ENCODE measurements around the gene PLEKHB2. TPM values are rescaled to one million over a fixed set of nuclear protein-coding genes. Genes with fewer than 3 reads are reported as not detected.
"Not testable (repeated sequence)": the region's sequence is repeated elsewhere in the genome, so short reads cannot be mapped to it uniquely, and the experiment has no call there.

PLEKHB2 gene
- polyA plus RNA-seq, 3 donors: 53.9 to 172 (median 146) TPM

DNA sequence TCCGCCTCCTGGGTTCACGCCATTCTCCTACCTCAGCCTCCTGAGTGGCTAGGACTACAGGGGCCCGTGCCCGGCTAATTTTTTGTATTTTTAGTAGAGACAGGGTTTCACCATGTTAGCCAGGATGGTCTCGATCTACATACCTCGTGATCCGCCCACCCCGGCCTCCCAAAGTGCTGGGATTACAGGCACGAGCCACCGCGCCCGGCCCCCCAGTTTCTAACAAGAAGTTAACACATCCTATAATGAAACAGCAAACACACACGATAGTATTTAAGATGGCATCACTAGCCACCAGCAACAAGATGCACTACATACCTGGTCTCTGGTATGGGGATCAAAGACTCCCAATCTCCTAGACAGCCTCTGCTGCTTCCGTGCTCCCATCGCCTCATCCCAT is 29.6 kb upstream of the PLEKHB2 start:
- H3K9me3 ChIP-seq (replicated peaks in 1 of 2; ENCODE audit: control insufficient read depth in 1 of 2, insufficient read depth in 1 of 2, low read length in 2 of 2); H3K9me3 Mint-ChIP-seq; H3K27me3 ChIP-seq (ENCODE audit: control insufficient read depth in 2 of 2, insufficient read depth in 2 of 2, low read length in 2 of 2); H2AFZ ChIP-seq (ENCODE audit: insufficient read depth, low read depth, low read length, poor library complexity, severe bottlenecking); H3K4me3 Mint-ChIP-seq; H3K4me3 ChIP-seq (replicated peaks in 1 of 3; ENCODE audit: low read depth in 2 of 3, low read length in 3 of 3); H3K4me1 Mint-ChIP-seq; H3K4me1 ChIP-seq (ENCODE audit: control insufficient read depth in 1 of 2, insufficient read depth in 2 of 2, low read length in 2 of 2); intact Hi-C loops (cut with micrococcal nuclease); DNase-seq; H3K4me2 ChIP-seq (replicated peaks; ENCODE audit: extremely low read depth, low read length, poor library complexity, severe bottlenecking); H3K27me3 Mint-ChIP-seq (ENCODE audit: low read depth in 3 of 3); H3K27ac ChIP-seq (ENCODE audit: low read depth in 1 of 2, low read length in 2 of 2); H3K9ac ChIP-seq (ENCODE audit: insufficient read depth, low read length, poor library complexity, severe bottlenecking): not testable (repeated sequence)
- Mint-ChIP-seq H3K36me3 (peaks cover 83 to 98% of the 10 kb centered on the region in 2 donors), H3K27ac (peak overlapping the region in 2 of 7 donors; percentile 33 to 48)
- Histone ChIP-seq H3K79me2 (ENCODE audit: insufficient read depth, low read length) (peaks cover 88% of the 10 kb centered on the region), H3K36me3 (replicated peaks in 1 of 2; ENCODE audit: control insufficient read depth in 1 of 2, insufficient read depth in 2 of 2, low read length in 2 of 2) (peaks cover 85 to 98% of the 10 kb centered on the region in 2 donors), H4K20me1 (ENCODE audit: insufficient read depth, low read length) (peaks cover 96% of the 10 kb centered on the region)
- WGBS (ENCODE audit: insufficient coverage): over 99% methylated on average over 12 of the region's 15 CpGs

DNA sequence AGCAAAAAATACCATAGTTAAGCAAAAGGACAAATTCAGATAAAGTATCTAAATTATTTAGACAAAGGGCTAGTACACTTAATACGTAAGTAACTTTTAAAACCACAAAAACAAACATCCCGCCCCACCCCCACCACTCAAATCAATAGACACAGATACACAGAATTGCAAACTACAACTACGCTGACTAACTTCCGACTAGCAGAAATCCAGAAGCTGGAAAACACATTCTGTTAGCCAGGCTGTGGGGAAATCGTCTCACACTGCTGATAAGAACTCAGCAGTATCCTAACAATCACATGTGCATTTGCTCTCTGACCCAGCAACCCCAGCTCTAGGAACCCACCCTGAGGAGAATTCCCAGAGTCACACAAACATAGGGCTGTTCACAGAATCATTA is 28.4 kb upstream of the PLEKHB2 start:
- no peak overlapping the region for H3K4me3 Mint-ChIP-seq
- no peaks in the 10 kb centered on the region for H3K4me1 Mint-ChIP-seq

More for the DNA sequence above, 28.4 kb upstream of the PLEKHB2 start:
- peak overlapping the region in 1 of 7 donors; percentile 36 for H3K27ac Mint-ChIP-seq
- TF ChIP-seq, protein P1, sequence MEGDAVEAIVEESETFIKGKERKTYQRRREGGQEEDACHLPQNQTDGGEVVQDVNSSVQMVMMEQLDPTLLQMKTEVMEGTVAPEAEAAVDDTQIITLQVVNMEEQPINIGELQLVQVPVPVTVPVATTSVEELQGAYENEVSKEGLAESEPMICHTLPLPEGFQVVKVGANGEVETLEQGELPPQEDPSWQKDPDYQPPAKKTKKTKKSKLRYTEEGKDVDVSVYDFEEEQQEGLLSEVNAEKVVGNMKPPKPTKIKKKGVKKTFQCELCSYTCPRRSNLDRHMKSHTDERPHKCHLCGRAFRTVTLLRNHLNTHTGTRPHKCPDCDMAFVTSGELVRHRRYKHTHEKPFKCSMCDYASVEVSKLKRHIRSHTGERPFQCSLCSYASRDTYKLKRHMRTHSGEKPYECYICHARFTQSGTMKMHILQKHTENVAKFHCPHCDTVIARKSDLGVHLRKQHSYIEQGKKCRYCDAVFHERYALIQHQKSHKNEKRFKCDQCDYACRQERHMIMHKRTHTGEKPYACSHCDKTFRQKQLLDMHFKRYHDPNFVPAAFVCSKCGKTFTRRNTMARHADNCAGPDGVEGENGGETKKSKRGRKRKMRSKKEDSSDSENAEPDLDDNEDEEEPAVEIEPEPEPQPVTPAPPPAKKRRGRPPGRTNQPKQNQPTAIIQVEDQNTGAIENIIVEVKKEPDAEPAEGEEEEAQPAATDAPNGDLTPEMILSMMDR (IDR thresholded peaks at IDR 0.05): no peak
- H2AFZ ChIP-seq (ENCODE audit: insufficient read depth, low read depth, low read length, poor library complexity, severe bottlenecking): no peak overlapping the region
- H3K9ac ChIP-seq (ENCODE audit: insufficient read depth, low read length, poor library complexity, severe bottlenecking): no peak overlapping the region
- H3K36me3 ChIP-seq (replicated peaks in 1 of 2; ENCODE audit: control insufficient read depth in 1 of 2, insufficient read depth in 2 of 2, low read length in 2 of 2): peaks cover 83 to 98% of the 10 kb centered on the region in 2 donors
- H3K9me3 Mint-ChIP-seq: peaks cover 0 to 2% (median 0%) of the 10 kb centered on the region in 7 donors
- H3K9me3 ChIP-seq (replicated peaks in 1 of 2; ENCODE audit: control insufficient read depth in 1 of 2, insufficient read depth in 1 of 2, low read length in 2 of 2): no peaks in the 10 kb centered on the region
- 100% methylated on average over 4 of the region's 5 CpGs for WGBS (ENCODE audit: insufficient coverage)
- H3K27ac ChIP-seq (ENCODE audit: low read depth in 1 of 2, low read length in 2 of 2): no peak overlapping the region
- H3K4me2 ChIP-seq (replicated peaks; ENCODE audit: extremely low read depth, low read length, poor library complexity, severe bottlenecking): no peak overlapping the region
- peaks cover 96% of the 10 kb centered on the region for H4K20me1 ChIP-seq (ENCODE audit: insufficient read depth, low read length)
- H3K27me3 ChIP-seq (ENCODE audit: control insufficient read depth in 2 of 2, insufficient read depth in 2 of 2, low read length in 2 of 2): no peaks in the 10 kb centered on the region
- H3K79me2 ChIP-seq (ENCODE audit: insufficient read depth, low read length): peaks cover 90% of the 10 kb centered on the region
- DNase-seq: no peak
- H3K4me3 ChIP-seq (replicated peaks in 1 of 3; ENCODE audit: low read depth in 2 of 3, low read length in 3 of 3): no peak overlapping the region
- H3K27me3 Mint-ChIP-seq (ENCODE audit: low read depth in 3 of 3): no peaks in the 10 kb centered on the region
- peaks cover 81 to 98% of the 10 kb centered on the region in 2 donors for H3K36me3 Mint-ChIP-seq
- H3K4me1 ChIP-seq (ENCODE audit: control insufficient read depth in 1 of 2, insufficient read depth in 2 of 2, low read length in 2 of 2): no peaks in the 10 kb centered on the region
- intact Hi-C loops (cut with micrococcal nuclease): no loop called here

Data from CD14-positive monocyte (primary cell).